ENCODE measurements around the gene ENTPD3.

Gene ENTPD3, protein sequence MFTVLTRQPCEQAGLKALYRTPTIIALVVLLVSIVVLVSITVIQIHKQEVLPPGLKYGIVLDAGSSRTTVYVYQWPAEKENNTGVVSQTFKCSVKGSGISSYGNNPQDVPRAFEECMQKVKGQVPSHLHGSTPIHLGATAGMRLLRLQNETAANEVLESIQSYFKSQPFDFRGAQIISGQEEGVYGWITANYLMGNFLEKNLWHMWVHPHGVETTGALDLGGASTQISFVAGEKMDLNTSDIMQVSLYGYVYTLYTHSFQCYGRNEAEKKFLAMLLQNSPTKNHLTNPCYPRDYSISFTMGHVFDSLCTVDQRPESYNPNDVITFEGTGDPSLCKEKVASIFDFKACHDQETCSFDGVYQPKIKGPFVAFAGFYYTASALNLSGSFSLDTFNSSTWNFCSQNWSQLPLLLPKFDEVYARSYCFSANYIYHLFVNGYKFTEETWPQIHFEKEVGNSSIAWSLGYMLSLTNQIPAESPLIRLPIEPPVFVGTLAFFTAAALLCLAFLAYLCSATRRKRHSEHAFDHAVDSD

DNA sequence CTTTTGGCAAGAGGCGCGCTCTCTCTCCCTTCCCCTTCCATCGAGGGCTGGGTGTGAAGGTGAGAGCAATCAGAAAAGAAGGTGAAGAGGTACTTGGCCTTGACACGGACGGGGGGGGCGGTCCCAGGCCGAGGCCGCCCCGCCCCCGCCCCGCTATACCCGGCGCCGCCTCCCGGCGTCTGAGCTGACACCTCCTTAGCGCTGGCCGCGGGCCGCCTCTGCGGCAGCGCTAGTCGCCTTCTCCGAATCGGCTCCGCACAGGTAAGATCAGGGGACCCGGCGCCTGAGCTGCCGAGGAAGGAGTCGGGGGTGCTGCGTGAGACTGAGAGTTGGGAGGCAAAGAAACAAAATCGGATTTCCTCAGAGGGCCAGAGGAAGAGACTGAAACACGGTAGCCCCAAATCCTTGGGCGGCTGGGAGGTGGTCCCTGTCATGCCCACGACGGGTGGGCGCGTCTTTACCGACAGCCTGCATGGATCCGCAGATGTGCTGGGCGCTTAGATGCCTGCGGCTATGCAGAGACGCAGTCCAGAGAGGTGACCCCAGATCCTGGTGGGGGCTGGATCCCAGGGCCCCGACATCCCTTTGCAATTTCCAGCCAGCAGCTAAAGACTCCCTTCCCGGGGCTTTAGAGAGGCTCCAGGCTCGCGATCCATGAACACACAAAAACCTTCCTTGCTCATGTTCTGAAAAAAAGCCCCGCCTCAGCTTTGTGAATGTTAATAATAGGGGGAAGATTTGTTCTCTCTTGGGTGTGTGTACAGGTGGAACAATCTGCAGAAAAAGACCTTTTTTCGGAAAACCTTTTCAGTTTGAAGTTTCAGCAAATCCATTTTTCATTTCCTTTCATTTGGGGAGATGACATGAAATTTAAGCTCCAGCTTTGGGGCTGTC, at the start of gene ENTPD3:
Gene ENTPD3 (plus strand): TSS at position 184 of the 894 bp plus-strand sequence. CDS start 874 bp downstream, outside the sequence.
- peak; percentile 14 for DNase-seq

DNA sequence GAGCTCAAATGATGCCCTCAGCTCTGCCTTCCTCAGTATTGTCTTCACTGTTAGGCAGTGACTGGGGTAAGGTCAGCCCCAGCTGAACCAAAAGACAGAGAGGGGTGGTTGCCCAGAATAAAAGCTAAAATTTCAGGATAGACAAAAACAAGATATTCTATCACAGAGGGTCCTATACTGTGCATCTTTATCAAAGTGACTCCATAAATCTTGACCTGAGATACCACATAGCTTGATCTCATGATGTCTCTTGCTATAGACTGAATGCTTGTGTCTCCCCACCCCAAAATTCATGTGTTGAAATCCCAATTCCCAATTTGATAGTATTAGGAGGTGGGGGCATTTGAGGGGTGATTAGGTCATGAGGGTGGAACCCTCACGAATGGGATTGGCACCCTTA, 47.1 kb upstream of the ENTPD3 start:
- no peak for DNase-seq

DNA sequence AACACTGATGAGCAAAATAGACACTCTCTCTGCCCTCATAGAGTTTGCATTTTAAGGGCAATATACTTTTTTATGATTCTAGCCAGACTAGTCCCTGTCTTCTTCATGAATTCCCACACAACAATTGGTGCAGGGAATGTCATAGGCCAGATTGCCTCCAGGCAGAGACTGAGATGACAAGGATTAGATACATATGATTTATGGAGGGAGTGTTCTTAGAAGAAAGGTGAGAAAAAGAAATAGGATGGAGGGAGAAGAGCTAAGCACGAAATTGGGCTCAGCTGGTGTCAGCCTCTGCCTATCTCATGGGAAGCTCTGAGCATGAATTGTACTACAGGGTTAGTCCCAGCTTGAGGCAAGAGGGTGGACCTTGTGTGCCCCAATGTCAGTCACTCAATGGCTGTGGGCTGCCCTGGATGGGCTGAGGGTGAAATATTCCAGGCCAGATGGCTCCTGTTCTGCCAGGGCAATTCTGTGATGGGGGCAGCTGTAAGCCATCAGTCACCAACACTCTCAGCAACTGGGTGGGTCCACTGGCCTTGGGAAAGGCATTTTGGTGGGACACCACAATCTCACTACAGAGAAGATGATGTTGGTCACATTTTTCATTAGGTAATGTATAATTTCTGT, 46.3 kb upstream of the ENTPD3 start:
- DNase-seq = no peak

DNA sequence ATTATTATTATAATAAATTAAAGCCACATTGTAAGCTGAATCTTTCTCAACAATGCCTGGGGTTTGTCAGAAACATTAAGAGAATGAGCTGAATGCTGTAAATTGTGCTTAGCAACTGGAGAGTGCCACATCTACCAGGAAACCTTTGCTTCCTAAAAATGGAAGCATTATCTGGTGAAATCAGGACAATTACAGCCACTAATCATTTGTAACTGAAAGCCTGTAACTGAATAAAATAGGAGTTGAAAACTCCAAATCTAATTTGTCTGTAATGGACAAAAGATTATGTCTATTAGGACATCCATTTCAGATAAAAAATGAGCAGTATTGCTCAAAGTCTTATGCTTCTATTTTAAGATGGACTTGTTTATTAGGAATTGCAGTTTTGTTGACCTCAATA, 45.3 kb upstream of the ENTPD3 start:
- no peak for DNase-seq

DNA sequence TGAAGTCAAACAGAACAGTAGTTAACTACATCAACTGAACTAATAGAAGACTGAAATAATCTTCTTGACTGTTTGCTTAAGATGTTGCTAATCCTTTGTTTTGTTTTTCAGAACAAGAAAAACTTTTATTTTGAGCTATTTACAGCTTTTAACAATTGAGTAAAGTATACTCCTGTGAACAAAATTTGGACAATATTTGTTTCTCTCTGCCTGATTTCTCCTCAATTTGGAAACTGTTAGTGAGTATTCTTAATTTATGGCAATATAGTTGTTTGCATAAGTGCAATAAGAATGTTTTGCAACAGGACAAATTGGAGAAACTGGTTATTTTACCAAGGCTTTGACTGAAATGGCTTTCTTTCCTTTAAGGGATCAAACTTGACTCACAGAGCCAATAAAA, 36.5 kb upstream of the ENTPD3 start:
- no peak for DNase-seq

DNA sequence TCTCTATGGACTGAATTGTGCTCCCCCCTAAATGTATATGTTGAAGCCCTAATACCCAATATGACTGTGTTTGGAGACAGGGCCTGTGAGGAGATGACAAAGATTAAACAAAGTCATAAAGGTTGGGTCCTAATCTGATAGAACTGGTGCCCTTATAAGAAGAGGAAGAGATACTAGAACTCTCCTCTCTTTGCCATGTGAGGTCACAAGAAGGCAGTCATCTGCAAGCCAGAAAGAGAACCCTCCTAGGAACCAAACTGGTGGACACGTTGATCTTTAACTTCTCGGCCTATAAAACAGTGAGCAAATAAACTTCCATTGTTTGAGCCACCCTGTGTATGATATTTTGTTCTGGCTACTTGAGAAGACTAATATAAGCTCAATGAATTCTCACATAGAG, 31.6 kb upstream of the ENTPD3 start:
- no peak for DNase-seq

DNA sequence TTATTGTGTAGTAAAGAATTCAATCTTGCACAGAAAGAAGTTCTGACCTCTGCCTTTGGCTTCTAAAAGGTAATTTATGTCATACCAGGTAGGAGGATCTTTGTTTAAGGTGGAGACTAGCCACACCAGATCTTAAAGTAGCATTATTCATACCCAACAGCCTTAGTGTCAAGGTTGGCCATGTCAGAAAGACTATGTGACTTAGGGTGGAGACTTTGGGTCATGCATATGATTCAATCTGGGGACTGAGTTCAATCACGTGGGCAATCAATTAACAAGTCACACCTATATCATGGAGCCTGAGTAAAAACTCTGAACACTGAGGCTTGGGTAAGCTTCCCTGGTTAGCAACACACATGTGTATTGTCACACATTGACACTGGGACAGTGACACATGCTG, 28.5 kb upstream of the ENTPD3 start:
- DNase-seq = no peak

DNA sequence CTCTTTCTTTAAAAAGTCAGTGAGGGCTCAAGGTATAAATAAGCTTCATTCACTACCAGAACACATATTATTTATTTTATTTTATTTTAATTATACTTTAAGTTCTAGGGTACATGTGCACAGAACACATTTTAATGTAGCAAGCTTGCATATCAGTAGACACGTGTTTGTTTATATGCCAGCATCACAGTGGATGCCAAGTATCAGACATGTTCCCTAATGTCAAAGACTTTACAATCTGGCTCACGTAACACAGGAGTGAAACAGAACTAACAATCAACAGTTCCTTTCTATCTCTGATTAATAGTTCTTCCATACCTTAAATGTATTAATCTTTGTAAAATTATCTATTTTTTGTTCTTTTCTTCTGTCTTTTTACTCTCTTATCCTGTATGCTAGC, 23.3 kb upstream of the ENTPD3 start:
- no peak for DNase-seq

DNA sequence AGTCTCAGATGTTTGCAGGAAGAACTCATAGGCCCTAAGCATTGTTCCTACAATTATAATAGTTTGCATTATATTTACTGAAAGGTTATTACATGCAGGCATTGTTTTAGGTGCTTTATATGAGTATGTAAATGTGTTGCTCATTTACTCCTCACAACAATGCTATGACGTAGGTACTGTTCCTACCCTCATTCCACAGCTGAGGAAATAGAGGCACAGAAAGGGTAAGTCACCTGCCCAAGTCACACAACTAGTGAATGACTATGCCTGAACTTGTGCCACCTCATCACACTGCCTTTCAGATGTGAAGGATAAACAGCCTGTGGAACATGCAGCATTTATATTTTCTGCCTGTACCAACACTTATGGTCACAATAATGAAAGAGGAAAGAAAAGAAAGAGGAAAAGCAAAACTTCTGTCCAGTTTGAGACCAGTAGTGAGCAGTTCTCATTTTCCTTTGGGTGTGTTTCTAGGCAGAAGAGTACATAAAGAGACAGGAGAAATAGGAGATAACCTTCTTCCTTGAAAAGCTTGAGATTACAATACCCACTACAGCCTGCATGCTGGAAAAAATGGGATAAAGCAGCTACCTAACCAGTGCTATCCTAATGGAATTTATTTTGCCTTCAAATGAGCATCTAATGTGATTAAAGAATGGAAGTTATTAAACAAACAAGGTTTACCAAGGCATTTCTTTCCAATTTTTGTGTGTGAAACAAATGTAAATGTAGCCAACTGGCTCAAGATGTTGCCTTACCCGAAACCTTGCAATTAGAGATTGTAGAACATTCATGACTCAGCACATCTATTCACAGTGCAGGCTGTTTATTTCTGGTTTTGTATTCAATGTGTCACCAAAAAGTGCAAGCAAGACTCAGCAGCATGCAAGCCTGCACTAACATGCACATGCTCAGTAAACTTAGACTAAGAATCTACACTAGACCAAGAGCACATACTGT, 20.5 kb upstream of the ENTPD3 start:
- no peak for DNase-seq

DNA sequence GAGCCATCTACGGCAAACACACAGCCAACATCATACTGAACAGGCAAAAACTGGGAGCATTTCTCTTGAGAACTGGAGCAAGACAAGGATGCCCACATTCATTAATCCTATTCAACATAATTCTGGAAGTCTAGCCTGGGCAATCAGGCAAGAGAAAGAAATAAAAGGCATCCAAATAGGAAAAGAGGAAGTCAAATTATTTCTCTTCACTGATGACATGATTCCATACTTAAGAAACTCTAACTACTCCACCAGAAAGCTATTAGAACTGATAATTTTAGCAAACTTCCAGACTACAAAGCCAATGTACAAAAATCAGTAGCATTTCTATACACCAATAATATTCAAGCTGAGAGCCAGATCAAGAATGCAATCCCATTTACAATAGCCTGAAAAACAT, 17.3 kb upstream of the ENTPD3 start:
- DNase-seq = no peak

DNA sequence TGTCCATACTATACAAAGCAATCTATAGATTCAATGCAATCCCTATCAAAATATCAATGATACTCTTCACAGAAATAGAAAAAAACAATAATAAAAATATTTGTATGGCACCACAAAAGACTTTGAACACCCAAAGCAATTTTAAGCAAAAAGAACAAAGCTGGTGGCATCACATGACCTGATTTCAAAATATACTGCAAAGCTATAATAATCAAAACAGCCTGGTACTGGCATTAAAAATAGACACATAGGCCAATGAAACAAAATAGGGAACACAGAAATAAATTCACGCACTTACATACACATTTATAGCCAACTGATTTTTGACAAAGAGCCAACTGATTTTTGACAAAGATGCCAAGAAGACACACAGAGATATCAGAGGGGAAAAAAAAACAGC, 9.2 kb upstream of the ENTPD3 start:
- DNase-seq = no peak

DNA sequence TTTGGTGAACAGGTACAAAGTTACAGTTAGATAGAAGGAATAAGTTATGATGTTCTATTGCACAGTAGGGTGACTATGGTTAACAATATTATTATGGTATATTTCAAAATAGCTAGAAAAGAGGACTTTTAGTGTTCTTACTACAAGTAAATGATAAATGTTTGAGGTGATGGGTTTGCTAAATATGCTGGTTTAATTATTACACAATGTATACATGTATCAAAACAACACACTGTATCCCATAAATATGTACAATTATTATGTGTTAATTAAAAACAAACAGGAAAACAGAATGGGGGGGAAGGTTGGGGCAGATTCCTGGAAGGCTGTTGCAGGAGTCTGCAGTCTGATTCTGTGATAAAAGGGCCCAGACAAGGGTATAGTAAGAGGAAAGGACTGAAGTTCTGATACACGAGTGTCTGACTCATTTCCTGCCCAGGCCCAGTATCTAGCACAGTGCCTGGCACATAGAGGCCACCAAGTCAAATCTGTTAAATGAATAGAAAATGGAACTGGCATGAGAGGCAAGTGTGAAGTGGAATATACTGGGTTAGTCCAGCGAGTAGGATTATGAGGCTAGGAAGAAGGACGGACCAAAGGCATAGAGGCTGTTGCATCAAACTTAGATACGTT, 7.2 kb upstream of the ENTPD3 start:
- no peak for DNase-seq

DNA sequence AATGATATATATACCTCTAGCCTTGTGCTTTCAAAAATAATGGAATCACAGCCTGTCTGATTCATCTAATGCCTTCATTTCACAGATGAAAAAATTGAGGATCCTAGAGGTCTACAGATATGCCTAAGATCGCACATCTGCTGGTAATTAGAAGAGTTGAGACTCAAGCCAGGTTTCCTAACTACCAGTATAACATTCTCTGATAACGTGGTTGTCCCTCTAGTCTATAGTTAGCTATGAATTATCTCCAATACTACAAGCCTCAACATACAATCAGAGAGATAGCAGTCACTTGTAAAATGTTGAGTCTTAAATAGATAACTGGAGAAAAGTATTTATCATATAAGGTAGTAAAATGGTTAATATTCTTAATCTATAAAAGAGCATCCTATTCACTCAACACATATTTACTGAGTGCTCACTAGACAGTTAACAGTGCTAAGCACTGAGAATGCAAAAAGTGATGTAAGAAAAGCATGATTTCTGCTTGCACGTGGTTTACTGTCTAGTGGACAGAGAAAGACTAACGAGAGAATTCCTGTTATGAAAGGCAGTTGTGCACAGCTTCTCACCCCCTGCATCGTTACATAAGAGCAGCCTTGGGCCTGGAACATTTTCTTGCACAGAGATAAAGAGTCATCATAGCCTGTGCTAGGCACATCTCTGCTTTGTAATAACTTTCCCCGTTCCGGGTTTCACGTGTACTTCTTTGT, 4.9 kb upstream of the ENTPD3 start:
- DNase-seq = no peak

DNA sequence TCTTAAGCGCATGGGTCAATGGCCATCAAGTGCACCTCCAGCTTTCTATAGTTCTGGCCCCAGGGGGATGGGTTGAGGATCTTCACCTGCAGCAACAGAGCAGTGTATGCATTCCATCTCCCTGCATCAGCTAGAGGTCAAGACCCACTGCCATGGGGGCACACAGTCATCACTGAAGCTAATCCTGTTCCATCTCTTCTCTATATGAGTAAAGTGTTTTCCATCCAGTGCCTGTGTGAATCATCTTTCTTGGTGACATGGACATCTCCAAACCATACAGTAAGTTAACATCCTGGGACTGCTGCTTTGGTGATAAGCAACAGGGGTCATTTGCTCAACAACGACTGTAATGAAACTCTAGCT, 4.4 kb upstream of the ENTPD3 start:
- no peak for DNase-seq

DNA sequence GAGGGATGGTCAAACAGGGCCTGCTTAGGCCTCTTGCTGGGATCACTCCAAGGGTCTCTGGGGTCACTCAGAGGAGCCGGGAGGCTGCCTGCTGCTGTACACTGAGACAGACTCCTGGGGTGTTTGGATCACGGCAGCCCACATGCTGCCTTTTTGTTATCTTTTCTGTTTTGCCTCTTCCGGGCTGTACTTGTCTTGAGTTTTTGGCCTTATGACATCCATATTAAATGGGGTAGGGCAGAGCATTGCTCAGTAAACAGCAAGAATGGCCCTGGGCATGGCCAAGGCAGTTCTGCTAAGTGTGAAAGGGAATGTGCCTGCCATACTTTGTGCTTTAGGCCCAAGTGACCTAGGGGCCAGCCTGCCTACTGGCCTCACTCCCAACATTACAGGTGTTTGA, 771 bp upstream of the ENTPD3 start:
- no peak for DNase-seq

DNA sequence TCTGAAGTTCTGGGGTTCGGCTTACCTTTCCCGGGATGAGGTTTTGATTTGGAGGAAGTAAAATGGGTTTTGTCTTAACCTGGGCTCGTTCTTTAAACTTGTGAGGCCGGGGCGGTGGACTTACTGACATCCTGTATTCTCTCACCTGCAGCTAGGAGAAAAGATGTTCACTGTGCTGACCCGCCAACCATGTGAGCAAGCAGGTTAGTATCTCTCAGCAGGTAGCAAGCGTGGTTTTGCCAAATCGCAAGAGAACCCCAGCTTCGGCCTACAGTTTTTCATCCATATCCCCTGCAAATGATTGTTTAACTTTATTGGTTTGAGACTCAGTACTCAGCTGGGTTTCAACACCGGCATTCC, 891 bp downstream of the ENTPD3 start:
- peak; percentile 10 for DNase-seq

DNA sequence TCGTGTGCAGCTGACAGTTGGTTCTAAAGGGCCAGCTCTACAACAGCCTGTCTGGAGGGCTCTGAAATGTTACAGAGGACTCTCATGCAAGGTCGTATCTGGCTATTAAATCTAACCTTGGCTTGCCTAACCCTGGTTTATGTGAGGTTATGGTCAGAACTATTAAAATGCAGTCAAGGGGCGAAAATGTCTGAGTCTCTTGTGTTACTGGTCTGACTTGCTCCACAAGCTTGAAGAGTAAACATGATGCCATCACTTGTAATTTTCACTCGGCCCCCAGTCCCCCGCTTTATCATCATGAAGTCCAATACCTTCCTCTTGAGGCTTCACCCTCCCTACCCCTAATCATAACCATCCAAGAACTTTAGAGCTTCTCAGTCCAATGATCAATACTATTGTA, 9.4 kb downstream of the ENTPD3 start:
- no peak for DNase-seq

DNA sequence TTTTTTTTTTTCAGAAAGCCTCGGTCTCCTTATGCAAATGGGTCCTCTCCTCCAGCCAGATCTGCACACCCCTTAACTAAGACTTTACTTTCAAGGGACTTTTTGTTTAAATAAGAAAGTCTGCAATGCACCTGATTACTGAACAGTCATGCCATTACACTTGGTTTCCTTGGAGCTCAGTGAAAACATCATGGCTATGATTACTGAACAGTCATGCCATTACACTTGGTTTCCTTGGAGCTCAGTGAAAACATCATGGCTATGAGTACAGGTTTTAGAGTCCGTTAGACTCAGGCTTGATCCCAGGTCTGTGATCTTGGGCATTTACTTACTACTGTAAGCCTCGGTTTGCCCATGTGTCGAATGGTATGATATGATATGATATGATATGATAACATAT, 10.1 kb downstream of the ENTPD3 start:
- DNase-seq = no peak

DNA sequence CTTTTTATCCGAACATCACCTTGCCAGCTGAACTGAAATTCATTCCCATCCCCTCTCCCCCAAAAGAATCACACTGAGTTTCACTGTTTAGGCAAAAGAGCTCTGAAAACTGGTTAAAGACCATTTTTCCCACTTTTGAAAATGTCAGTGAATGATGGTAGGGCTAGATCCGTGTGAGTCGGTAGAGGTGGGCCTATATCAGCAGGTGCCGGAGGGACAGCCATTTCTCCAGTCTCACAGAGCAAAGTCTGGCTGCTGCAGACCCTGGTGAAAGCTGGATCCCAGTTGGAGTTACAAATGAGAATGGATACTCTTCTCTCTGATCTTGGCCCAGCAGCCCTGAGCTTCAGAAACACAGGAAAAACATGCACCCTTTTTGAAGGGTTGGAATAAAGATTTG, 10.9 kb downstream of the ENTPD3 start:
- no peak for DNase-seq

DNA sequence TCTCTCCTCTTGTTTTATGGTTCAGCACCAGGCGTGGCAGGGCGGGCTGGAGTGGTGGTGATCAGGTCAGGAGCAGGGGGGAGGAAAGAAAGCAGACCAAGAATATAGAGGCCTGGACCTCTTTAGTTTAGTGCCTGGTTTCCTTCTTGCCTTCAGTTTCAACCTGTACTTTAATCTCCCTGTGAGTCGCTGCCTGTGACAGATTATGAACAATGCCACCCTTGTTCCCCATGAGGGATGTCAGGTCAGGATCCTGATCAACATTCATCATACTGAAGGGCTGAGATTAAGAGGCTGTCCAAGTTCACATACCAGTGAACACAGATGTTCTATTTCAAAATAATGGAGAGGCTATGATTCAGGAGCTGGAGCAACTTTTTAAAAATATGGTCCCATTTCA, 11.4 kb downstream of the ENTPD3 start:
- DNase-seq = no peak

DNA sequence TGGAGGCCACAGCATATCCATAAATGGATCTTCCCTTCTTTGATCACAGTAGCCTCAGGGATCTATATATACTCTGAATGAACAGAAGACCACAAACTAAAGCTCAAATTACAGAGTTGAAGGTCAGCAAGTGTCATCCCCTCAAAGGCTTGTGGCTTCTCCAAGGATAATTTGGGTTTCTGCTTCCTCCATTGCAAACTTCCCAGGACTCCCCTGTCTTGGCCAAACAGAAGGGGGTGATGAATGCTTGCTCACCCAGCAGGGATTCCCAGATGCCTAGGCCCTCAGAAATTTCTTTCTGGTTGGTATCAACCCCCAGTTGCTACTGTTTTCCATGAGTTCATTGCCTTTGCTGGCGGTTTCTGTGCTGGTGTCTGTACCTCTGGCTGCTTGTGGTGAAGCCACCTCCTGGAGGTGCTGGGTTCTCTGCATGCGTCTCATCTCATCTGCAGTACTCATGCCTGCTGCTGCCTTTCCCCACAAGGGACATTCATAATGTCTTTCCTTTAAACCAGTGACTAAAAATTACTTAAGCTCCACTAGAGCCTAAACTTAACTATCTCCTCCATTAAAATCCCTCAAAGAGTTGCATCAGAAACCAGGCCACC, 17.7 kb downstream of the ENTPD3 start:
- DNase-seq = no peak

Data from NCI-H146 (cell line).